ENCODE data around the gene PDZRN3. TPM values are rescaled to one million over a fixed set of nuclear protein-coding genes. Genes with fewer than 3 reads are reported as not detected.
A peak's percentile ranks its signal among the peaks of the same experiment; 100 is the strongest.

The PDZRN3 gene
- total RNA-seq, 2 experiments from 2014 or later: not detected

DNA sequence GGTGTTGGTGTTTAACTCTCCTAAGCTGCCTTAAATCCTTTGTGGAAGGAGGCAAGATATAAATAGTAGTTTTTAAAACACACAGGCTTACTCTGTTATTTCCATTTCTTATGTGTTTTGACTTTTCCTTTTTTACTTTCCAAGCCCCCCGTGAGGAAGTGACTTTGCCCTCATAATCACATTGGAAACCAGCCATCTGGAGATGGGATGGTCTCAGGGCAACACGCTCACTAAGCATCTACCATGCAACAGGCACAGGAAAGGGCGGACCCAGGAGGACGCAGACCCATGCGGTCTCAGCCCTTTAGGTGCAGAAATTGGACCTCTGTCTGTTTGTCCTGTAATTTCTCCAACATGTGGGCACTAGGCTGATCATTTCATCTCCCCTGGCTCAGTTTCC is 115.7 kb downstream of the PDZRN3 start:
- Mint-ChIP-seq H3K36me3 (ENCODE audit: low read depth) (no peaks in the 10 kb centered on the region), H3K27me3 (peaks cover under 1% of the 10 kb centered on the region), H3K4me3 (no peak overlapping the region), H3K27ac (no peak overlapping the region), H3K9me3 (no peaks in the 10 kb centered on the region), H3K4me1 (no peaks in the 10 kb centered on the region)
- ChIA-PET CTCF (interaction anchor here (1.0 to 1.8 kb wide), 2 partner anchors 8 to 23 kb away, joined by 4 to 6 read pairs; no protein-coding TSS in a partner anchor), POLR2A (no interaction called here)
- no peak for DNase-seq

DNA sequence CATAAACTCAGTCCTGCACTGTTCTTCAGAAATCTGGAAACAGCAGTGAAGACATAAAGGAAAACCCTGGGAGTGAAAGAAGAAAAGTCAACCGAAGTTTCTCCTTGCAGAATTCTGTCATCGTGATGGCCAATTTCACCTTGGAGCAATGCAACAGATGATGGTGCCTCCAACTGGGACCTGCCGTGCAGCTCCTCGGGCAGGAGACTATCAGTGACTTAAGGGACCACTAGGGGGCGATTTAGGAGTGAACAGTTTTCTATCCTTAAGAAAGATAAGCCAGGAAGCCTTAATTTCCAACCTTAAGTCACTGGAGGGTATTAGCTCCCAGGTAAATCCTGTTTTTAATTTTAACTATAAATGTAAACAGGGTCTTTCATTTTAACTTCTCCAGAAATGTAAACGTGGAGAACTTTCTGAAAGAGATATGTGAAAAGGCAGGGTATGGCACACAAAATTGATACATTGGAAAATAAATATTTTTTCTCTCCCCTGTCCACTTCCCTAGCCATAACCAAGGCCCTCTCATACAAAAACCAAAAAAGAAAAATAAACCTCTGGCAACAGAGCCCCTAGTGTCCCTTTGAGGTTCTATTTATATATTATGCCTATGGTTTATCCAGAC is 116.3 kb downstream of the PDZRN3 start:
- Mint-ChIP-seq H3K27me3 (peaks cover 4% of the 10 kb centered on the region), H3K36me3 (ENCODE audit: low read depth) (no peaks in the 10 kb centered on the region), H3K4me3 (no peak overlapping the region), H3K9me3 (no peaks in the 10 kb centered on the region), H3K4me1 (no peaks in the 10 kb centered on the region), H3K27ac (no peak overlapping the region)
- ChIA-PET POLR2A (no interaction called here), CTCF (interaction anchor here (1.0 to 1.8 kb wide), 6 partner anchors 9 to 65 kb away, joined by 3 to 9 read pairs (median 4); no protein-coding TSS in a partner anchor)
- no peak for DNase-seq

DNA sequence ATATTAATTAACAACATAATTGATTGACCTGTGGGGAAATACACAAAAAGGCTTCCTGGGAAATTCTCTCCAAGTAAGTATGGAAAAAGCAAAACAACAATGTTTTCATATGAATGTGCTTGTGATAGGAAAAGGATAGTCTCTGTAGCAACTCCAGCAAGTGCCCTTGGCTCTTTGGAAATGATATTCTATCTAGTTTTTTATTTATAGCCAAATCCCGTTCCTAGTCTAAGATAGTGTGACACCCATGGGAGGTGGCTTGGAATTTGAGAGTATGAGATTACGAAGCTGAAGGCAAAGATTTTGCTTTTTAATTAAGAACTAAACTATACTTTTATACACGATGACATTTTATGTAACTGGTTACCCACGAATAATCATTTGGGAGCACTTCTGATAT is 119.9 kb downstream of the PDZRN3 start:
- H3K4me1 Mint-ChIP-seq: no peaks in the 10 kb centered on the region
- peaks cover 5% of the 10 kb centered on the region for H3K27me3 Mint-ChIP-seq
- H3K36me3 Mint-ChIP-seq (ENCODE audit: low read depth): no peaks in the 10 kb centered on the region
- DNase-seq: no peak
- no peaks in the 10 kb centered on the region for H3K9me3 Mint-ChIP-seq
- no peak overlapping the region for H3K4me3 Mint-ChIP-seq
- CTCF ChIA-PET: no interaction called here
- POLR2A ChIA-PET: no interaction called here
- no peak overlapping the region for H3K27ac Mint-ChIP-seq

DNA sequence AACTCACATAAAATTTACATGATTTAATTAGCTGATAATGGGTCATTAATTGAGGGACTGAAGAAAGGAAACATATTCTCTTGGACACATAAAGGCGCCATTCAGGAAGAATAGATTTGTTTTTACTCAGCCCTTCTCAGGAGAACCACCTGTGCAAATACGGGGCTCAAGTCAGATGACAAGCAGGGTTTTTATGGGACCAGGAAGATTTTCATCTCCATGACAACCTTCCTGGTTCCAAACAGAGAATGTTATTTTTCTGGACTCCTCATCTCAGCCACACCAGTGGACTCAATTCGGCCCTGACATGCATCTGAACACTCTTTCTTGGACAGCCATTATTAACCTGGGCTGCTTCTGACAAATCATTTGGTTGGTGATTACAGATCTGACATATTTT is 120.5 kb downstream of the PDZRN3 start:
- DNase-seq: no peak
- Mint-ChIP-seq H3K27ac (no peak overlapping the region), H3K4me3 (no peak overlapping the region), H3K27me3 (peaks cover 5% of the 10 kb centered on the region), H3K9me3 (no peaks in the 10 kb centered on the region), H3K36me3 (ENCODE audit: low read depth) (no peaks in the 10 kb centered on the region), H3K4me1 (no peaks in the 10 kb centered on the region)
- POLR2A ChIA-PET: no interaction called here
- CTCF ChIA-PET: interaction anchor here (3.7 kb wide), 1 partner anchor 403 kb away, joined by 15 read pairs; no protein-coding TSS in a partner anchor

DNA sequence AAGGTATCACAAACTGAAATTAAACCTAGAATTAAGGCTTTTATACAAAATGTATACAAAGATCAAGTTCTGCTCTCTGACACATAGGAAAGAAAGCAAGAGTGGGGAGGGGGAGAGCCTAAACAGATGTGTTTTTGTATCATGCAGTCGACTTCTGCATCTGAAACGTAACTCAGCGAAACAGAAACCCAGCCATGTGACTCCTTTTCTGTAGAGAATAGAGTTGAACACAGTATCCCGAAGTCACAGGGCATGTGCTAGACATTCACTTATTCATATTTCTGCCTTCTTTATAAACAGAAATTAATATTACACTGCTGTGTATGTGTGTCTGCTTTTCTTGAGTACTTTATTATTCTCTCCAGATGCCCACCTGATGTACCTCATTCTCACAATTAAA is 121.0 kb downstream of the PDZRN3 start:
- H3K36me3 Mint-ChIP-seq (ENCODE audit: low read depth): no peaks in the 10 kb centered on the region
- H3K4me1 Mint-ChIP-seq: no peaks in the 10 kb centered on the region
- POLR2A ChIA-PET: no interaction called here
- H3K4me3 Mint-ChIP-seq: no peak overlapping the region
- H3K9me3 Mint-ChIP-seq: no peaks in the 10 kb centered on the region
- H3K27ac Mint-ChIP-seq: no peak overlapping the region
- CTCF ChIA-PET: interaction anchor here (3.7 kb wide), 1 partner anchor 403 kb away, joined by 15 read pairs; no protein-coding TSS in a partner anchor
- peaks cover 5% of the 10 kb centered on the region for H3K27me3 Mint-ChIP-seq
- no peak for DNase-seq

DNA sequence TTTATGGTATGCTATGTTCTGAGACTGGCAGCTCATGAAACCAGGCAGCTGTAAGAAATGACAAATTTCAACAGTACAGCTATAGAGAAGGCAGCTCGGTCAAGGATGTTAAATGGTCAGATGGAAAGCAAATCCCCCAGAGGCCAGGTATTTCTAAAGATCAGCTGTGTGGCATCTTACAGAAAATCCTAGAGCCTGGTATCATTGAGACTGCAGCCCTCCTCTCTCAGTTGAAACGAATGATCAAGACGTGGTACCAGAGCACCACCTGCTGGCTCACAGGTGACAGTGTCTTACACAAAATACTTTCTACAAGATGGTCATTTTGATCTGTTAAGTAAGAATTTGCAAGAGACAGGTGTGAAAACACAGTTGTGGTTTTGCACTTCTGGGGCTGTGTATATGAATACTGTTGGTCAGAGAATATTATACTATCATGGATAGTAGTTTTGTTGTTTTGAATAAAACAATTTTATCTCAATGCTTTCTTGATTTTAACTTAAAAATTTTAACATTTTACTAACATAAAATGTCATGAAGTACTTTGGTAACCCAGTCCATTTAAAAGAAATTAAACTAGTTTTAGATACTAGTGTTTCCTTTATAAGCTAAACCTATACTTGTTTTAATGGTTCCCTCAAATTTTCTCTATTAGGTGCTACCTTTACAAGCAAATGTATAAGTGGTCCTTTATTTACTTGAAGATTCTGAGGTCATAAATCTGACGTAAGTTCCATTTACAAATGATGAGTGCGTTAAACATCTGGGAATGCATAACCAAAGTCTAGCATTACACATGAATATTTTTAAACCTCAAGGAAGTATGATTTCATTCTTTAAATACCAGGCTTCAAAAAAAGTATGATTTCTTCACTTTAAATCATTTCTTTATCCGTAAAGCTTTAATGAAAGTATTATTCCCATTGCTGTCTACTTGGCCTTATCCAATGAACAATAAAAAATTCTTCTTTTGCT is 121.8 kb downstream of the PDZRN3 start:
- no peaks in the 10 kb centered on the region for H3K4me1 Mint-ChIP-seq
- H3K27ac Mint-ChIP-seq: no peak overlapping the region
- peaks cover 5% of the 10 kb centered on the region for H3K27me3 Mint-ChIP-seq
- POLR2A ChIA-PET: interaction anchor here (0.7 kb wide), 1 partner anchor 1525 kb away, joined by 3 read pairs; no protein-coding TSS in a partner anchor
- DNase-seq: peak; percentile 47
- CTCF ChIA-PET: interaction anchor here (0.7 to 3.7 kb wide), 5 partner anchors 9 to 405 kb away, joined by 3 to 15 read pairs (median 5); no protein-coding TSS in a partner anchor
- H3K9me3 Mint-ChIP-seq: no peaks in the 10 kb centered on the region
- H3K36me3 Mint-ChIP-seq (ENCODE audit: low read depth): no peaks in the 10 kb centered on the region
- no peak overlapping the region for H3K4me3 Mint-ChIP-seq

DNA sequence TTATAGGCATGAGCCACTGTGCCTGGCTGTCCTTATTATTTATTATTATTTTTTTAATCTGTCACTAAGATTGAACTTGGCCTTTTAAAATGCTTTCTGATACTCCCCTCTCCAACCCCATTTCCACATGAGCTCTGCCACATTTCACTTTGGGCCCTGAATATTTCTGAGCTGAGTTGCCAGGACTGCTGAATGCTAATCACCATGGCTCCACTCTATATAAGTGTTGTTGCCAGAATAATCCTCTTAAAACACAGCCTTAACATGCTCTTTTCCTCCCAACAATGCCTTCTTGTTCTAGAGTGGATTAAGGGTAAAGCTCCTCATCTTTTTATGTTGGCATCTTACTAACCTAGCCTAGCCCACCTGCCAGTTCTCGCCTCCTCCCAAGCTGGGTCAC is 124.4 kb downstream of the PDZRN3 start:
- CTCF ChIA-PET: interaction anchor here (1.3 to 1.6 kb wide), 3 partner anchors 16 to 395 kb away, joined by 3 to 7 read pairs (median 5); no protein-coding TSS in a partner anchor
- Mint-ChIP-seq H3K4me3 (no peak overlapping the region), H3K27me3 (peaks cover 9% of the 10 kb centered on the region), H3K9me3 (no peaks in the 10 kb centered on the region), H3K36me3 (ENCODE audit: low read depth) (no peaks in the 10 kb centered on the region), H3K4me1 (no peaks in the 10 kb centered on the region), H3K27ac (no peak overlapping the region)
- POLR2A ChIA-PET: no interaction called here
- no peak for DNase-seq

DNA sequence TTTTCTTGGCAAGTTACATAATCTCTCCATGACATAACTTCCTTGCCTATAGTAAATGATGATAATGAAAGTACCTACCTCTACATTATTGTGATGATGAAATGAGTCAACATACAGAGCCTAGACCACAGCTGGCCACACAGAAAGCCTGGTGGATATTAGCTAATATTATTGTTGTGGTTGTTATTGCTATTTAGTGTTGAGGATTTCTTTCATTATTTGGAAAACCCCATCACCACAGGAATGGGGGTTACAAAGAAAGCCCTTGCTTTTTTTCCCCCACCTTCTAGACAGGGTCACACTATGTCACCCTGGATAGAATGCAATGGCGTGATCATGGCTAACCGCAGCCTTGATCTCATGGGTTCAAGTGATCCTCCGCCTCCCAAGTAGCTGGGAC is 125.0 kb downstream of the PDZRN3 start:
- ChIA-PET POLR2A (no interaction called here), CTCF (interaction anchor here (1.4 kb wide), 1 partner anchor 15 kb away, joined by 3 read pairs; no protein-coding TSS in a partner anchor)
- Mint-ChIP-seq H3K4me1 (no peaks in the 10 kb centered on the region), H3K4me3 (no peak overlapping the region), H3K9me3 (no peaks in the 10 kb centered on the region), H3K27ac (no peak overlapping the region), H3K27me3 (peaks cover 9% of the 10 kb centered on the region), H3K36me3 (ENCODE audit: low read depth) (no peaks in the 10 kb centered on the region)
- no peak for DNase-seq

DNA sequence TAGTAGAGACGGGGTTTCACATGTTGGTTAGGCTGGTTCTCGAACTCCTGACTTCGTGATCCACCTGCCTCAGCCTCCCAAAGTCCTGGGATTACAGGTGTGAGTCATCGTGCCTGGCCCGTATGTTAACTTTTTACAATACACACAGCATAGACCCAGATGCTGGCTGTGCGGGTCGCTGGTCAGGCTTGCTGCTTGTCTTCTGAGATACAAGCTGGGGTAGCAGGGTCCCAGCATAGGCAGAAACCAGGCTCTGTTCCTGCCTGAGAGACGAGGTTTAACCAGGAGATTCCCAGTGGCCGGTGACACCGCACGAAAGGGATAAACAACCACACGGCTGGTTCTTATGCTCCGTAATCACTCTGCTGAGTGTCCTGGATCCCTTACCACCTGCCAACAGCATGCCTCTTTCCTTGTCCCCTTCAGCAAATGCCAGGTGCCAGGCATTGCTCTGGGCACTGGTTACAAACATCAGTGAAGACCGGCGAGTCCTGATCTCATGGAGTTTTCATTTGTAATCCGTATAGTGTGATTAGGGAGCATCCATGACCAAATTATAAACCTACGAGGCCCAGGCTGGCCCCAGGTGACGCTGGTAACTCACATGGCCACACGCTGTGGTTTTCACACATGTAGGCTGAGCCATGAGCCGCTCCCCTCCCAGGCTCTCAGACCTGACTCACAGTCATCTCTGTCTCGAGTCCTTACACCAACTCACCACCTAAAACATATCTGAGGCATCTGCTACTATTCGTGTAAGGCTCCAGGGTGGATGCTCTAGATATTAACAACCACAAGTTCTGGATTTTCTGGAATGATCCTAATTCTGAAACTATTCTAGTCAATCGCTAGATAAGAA is 125.7 kb downstream of the PDZRN3 start:
- no peaks in the 10 kb centered on the region for H3K9me3 Mint-ChIP-seq
- ChIA-PET CTCF (no interaction called here), POLR2A (no interaction called here)
- H3K4me3 Mint-ChIP-seq: no peak overlapping the region
- H3K27ac Mint-ChIP-seq: no peak overlapping the region
- H3K4me1 Mint-ChIP-seq: no peaks in the 10 kb centered on the region
- peaks cover 10% of the 10 kb centered on the region for H3K27me3 Mint-ChIP-seq
- DNase-seq: no peak
- H3K36me3 Mint-ChIP-seq (ENCODE audit: low read depth): no peaks in the 10 kb centered on the region

DNA sequence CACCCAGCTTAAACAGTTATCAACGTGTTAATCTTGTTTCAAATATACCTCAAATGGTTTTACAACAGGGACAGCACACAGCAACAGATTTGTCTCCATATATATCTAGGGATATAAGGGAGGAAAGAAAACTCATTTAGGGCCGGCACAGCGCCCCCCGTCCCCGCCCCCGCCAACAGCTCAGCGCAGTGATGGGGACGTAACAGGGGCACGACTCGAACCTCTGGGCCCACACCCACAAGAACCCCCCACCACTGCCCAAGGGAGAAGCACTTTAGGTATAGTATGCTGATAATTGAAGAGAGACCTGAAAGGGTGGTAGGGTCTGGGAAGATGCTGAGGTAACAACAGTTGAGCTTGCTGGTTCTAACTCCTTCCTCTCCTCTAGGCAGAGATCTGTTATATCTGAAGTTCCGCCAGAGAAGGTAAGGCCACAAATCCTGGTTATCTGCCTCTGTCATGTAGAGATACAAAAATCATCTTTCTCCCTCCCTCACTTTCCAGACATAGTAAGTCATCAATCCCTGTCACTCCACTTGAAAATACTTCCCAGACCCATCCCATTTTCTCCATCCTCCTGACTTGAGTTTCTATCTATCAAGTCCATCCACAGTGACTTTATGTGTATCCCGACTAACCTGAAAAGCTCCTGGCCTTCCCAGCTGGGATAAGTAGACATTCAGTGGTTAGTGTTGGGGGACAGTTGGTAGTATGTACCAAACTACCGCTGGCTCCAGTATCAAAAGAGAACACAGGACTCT is 126.9 kb downstream of the PDZRN3 start:
- H3K4me3 Mint-ChIP-seq: no peak overlapping the region
- no peaks in the 10 kb centered on the region for H3K4me1 Mint-ChIP-seq
- H3K9me3 Mint-ChIP-seq: no peaks in the 10 kb centered on the region
- peaks cover 7% of the 10 kb centered on the region for H3K27me3 Mint-ChIP-seq
- no peaks in the 10 kb centered on the region for H3K36me3 Mint-ChIP-seq (ENCODE audit: low read depth)
- no peak overlapping the region for H3K27ac Mint-ChIP-seq
- ChIA-PET CTCF (interaction anchor here (0.6 kb wide), 1 partner anchor 12 kb away, joined by 3 read pairs; no protein-coding TSS in a partner anchor), POLR2A (no interaction called here)
- DNase-seq: no peak

DNA sequence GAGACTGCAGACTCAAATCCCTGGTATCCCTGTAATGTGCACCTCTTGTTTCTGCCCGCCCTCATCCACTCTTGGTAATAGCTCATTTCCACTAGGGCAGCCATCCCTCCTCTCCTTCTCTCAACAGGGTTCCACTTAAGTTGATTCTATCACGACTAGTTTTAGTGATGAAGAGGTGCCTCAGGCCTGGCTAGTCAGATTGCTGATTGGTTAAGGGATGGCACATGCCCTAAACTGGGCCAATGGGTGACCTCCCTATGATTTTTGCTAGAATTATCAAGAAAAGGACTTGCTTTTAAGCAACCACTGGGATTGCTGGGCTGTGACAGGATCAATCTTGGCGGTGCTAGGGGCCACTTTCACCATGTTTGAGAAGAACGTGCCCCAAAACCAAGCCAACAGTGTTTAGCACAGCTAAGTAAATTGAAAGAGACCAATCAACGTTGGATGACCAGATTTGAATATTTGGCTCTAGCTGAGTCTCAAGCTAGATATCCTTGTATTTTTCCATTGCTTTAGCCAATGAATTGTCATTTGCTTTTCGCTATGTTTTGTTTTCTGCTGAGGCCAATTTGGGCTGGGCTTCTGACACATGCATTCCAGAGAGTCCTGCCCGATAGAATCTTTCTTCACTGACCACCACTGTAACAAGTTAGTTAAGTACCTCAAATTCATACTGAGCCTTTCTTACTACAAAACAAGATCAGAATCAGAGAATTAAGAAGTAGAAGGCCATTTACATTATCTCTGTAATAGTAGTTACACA is 131.0 kb downstream of the PDZRN3 start:
- Mint-ChIP-seq H3K4me1 (no peaks in the 10 kb centered on the region), H3K27ac (no peak overlapping the region), H3K4me3 (no peak overlapping the region), H3K36me3 (ENCODE audit: low read depth) (no peaks in the 10 kb centered on the region), H3K9me3 (no peaks in the 10 kb centered on the region), H3K27me3 (peaks cover 7% of the 10 kb centered on the region)
- ChIA-PET CTCF (interaction anchor here (2.0 to 3.0 kb wide), 2 partner anchors 9 to 14 kb away, joined by 6 to 9 read pairs; no protein-coding TSS in a partner anchor), POLR2A (no interaction called here)
- no peak for DNase-seq

Measured in activated CD4-positive, alpha-beta memory T cell treated with anti-CD3 and anti-CD28 coated beads, Interleukin-2, amount 10 ng/mL, durations not matched to agents 7 days and 5 days (primary cell).